IMR-90 (cell line): ENCODE results near the gene PIM1. TPM values are rescaled to one million over a fixed set of nuclear protein-coding genes. Genes with fewer than 3 reads are reported as not detected.
A peak's percentile ranks its signal among the peaks of the same experiment; 100 is the strongest.

Source experiments
- ATAC-seq: fragments of 200-7000 bp; cut with Tn5 transposase; 2 replicates; pipeline ENCODE4 v1.9.1; 2020; ENCODE audit warnings: low read depth, mild to moderate bottlenecking, moderate library complexity
- BruUV-seq: library from RNA; stranded (reverse); fragments of 400-500 nt; replicated peaks from 2 replicates; lab custom pipeline; 2021; lab: Mats Ljungman, UMichigan
- CTCF ChIA-PET: fragments of 300-600 bp; formaldehyde crosslinking; extraction: SDS; loops from one replicate; lab custom pipeline; 2021; ENCODE audit warnings: antibody characterized with exemption; lab: Yijun Ruan, JAX
- POLR2A ChIA-PET: fragments of 300-600 bp; sonication (Branson Sonifier 250); formaldehyde crosslinking; loops from one replicate; lab custom pipeline; 2022; ENCODE audit warnings: antibody characterized with exemption; ENCODE audit not compliant: unreplicated experiment; lab: Charles Lee
- DNase-seq: peaks from one replicate; pipeline ENCODE4 v3.0.0; 2013
- H2AFZ ChIP-seq: replicated peaks from 2 replicates; pipeline ENCODE3; 2013; ENCODE audit warnings: low read length, mild to moderate bottlenecking; ENCODE audit not compliant: poor library complexity
- H2AK5ac ChIP-seq: 2 replicates; pipeline ENCODE4 v1.6.1; 2013; ENCODE audit warnings: low read depth, low read length, inconsistent platforms
- H2AK9ac ChIP-seq: replicated peaks from 2 replicates; pipeline ENCODE3; 2013; ENCODE audit warnings: mild to moderate bottlenecking, low read depth, low read length, moderate library complexity; ENCODE audit not compliant: poor library complexity
- H2BK120ac ChIP-seq: 2 replicates; pipeline ENCODE4 v1.6.1; 2013; ENCODE audit warnings: low read depth, low read length, inconsistent platforms
- H2BK15ac ChIP-seq: 3 replicates; pipeline ENCODE4 v1.6.1; 2013; ENCODE audit warnings: low read depth, low read length, inconsistent platforms
- H2BK20ac ChIP-seq: 2 replicates; pipeline ENCODE4 v1.6.1; 2013; ENCODE audit warnings: low read depth, mild to moderate bottlenecking, inconsistent platforms, low read length, moderate library complexity
- H2BK5ac ChIP-seq: 2 replicates; pipeline ENCODE4 v1.6.1; 2013; ENCODE audit warnings: mild to moderate bottlenecking, low read depth, low read length, inconsistent platforms; ENCODE audit not compliant: poor library complexity, severe bottlenecking
- H3K14ac ChIP-seq: replicated peaks from 2 replicates; pipeline ENCODE4 v1.6.1; 2013; ENCODE audit warnings: low read depth, low read length, inconsistent platforms
- H3K18ac ChIP-seq: 2 replicates; pipeline ENCODE4 v1.6.1; 2013; ENCODE audit warnings: low read depth, low read length, control low read depth
- H3K23ac ChIP-seq: 2 replicates; pipeline ENCODE4 v1.6.1; 2013; ENCODE audit warnings: low read depth, low read length, inconsistent platforms
- H3K27ac ChIP-seq: 2 replicates; pipeline ENCODE4 v1.5.1; 2013; ENCODE audit warnings: mild to moderate bottlenecking, control low read depth, low read length; ENCODE audit not compliant: insufficient read depth
- H3K27me3 ChIP-seq: 2 replicates; pipeline ENCODE4 v1.6.1; 2013; ENCODE audit warnings: low read length; ENCODE audit not compliant: control insufficient read depth, insufficient read depth
- H3K36me3 ChIP-seq: 2 replicates; pipeline ENCODE4 v1.6.1; 2013; ENCODE audit warnings: low read length, mixed read lengths; ENCODE audit not compliant: control insufficient read depth, insufficient read depth
- H3K4ac ChIP-seq: 2 replicates; pipeline ENCODE4 v1.6.1; 2013; ENCODE audit warnings: low read depth, low read length, inconsistent platforms
- H3K4me1 ChIP-seq: 2 replicates; pipeline ENCODE4 v1.6.1; 2013; ENCODE audit warnings: low read length, mixed read lengths; ENCODE audit not compliant: control insufficient read depth, insufficient read depth
- H3K4me2 ChIP-seq: 2 replicates; pipeline ENCODE4 v1.6.1; 2013; ENCODE audit warnings: low read depth, mild to moderate bottlenecking, control low read depth, low read length, moderate library complexity
- H3K4me3 ChIP-seq: 2 replicates; pipeline ENCODE4 v1.5.1; 2013; ENCODE audit warnings: low read depth, mild to moderate bottlenecking, control low read depth, low read length, moderate library complexity; ENCODE audit not compliant: insufficient read depth
- H3K56ac ChIP-seq: 2 replicates; pipeline ENCODE4 v1.6.1; 2013; ENCODE audit warnings: low read length, inconsistent platforms; ENCODE audit not compliant: insufficient read depth; ENCODE audit errors: extremely low read depth
- H3K79me1 ChIP-seq, 2 experiments: 2 replicates each; pipeline ENCODE4 v1.6.1; 2013; ENCODE audit warnings: low read length in 2 of 2, inconsistent platforms in 1 of 2, low read depth in 1 of 2
- H3K9ac ChIP-seq: 2 replicates; pipeline ENCODE4 v1.6.1; 2013; ENCODE audit warnings: low read depth, low read length, control low read depth
- H3K9me1 ChIP-seq: 2 replicates; pipeline ENCODE4 v1.6.1; 2013; ENCODE audit warnings: low read length, inconsistent platforms; ENCODE audit not compliant: insufficient read depth
- H3K9me3 ChIP-seq: 2 replicates; pipeline ENCODE4 v1.6.1; 2013; ENCODE audit warnings: low read length; ENCODE audit not compliant: control insufficient read depth, insufficient read depth
- H4K20me1 ChIP-seq: 2 replicates; pipeline ENCODE4 v1.6.1; 2013; ENCODE audit warnings: low read length, inconsistent platforms; ENCODE audit not compliant: insufficient read depth
- H4K5ac ChIP-seq: 2 replicates; pipeline ENCODE4 v1.6.1; 2013; ENCODE audit warnings: mild to moderate bottlenecking, low read depth, low read length, control low read depth
- H4K8ac ChIP-seq, 2 experiments: 2 replicates each; pipeline ENCODE4 v1.6.1; 2013; ENCODE audit warnings: low read depth in 2 of 2, low read length in 2 of 2, control low read depth in 1 of 2, inconsistent platforms in 1 of 2
- H4K91ac ChIP-seq: 2 replicates; pipeline ENCODE4 v1.6.1; 2013; ENCODE audit warnings: low read depth, low read length, inconsistent platforms; ENCODE audit not compliant: insufficient read depth
- BHLHE40 ChIP-seq: fragments of 150-350 bp; IDR thresholded peaks from 2 replicates; pipeline ENCODE4 v1.6.1; 2016; ENCODE audit warnings: mild to moderate bottlenecking, low read depth, low read length
- CHD1 ChIP-seq: IDR thresholded peaks from 2 replicates; pipeline ENCODE4 v1.6.1; 2012; ENCODE audit warnings: low read depth, low read length, improper control_type of control experiment
- FOS ChIP-seq: fragments of 150-350 bp; IDR thresholded peaks from 2 replicates; pipeline ENCODE4 v1.6.1; 2016; ENCODE audit warnings: low read depth, low read length
- MAZ ChIP-seq: IDR thresholded peaks from 2 replicates; pipeline ENCODE4 v1.6.1; 2012; ENCODE audit warnings: low read depth, mild to moderate bottlenecking, low read length, improper control_type of control experiment, moderate library complexity, borderline replicate concordance
- NFE2L2 ChIP-seq: fragments of 150-350 bp; IDR thresholded peaks from 2 replicates; pipeline ENCODE4 v1.6.1; 2016; ENCODE audit warnings: low read depth, mild to moderate bottlenecking, low read length
- SMC3 ChIP-seq: fragments of 150-350 bp; IDR thresholded peaks from 2 replicates; pipeline ENCODE4 v1.6.1; 2016; ENCODE audit warnings: low read depth, mild to moderate bottlenecking, antibody characterized with exemption, low read length, moderate library complexity
- WGBS, 2 experiments: methylation state at CpG; one replicate each; pipeline versions ENCODE4 v1.1.5 to v1.1.7; 2013; ENCODE audit warnings: missing lambda C conversion rate in 2 of 2; ENCODE audit not compliant: insufficient read length in 1 of 2; ENCODE audit errors: extremely low coverage in 2 of 2; 5-methylcytosine and 5-hydroxymethylcytosine counted together
- dilution Hi-C: fragments of 300-500 bp; cut with HindIII; formaldehyde crosslinking; loops from one replicate; pipeline ENCODE4 v1.14.3; 2018; ENCODE audit warnings: low sequenced_read_pairs; ENCODE audit not compliant: unreplicated experiment
- in situ Hi-C: fragments of 300-500 bp; cut with MboI; formaldehyde crosslinking; loops from 3 replicates; pipeline ENCODE4 v1.14.3; 2019; ENCODE audit warnings: low sequenced_read_pairs, inconsistent platforms, mixed read lengths
- intact Hi-C: fragments of 100-400 bp; cut with micrococcal nuclease; formaldehyde crosslinking; loops from 2 replicates; pipeline ENCODE4 v1.10.0; 2022
- polyA plus RNA-seq, 3 experiments: library from polyadenylated mRNA; depleted of rRNA; stranded (reverse); fragments of >200 nt; gene quantifications; 2 replicates each; pipeline ENCODE4 v1.2.3, GENCODE V29; 2012; ENCODE audit warnings: low replicate concordance in 1 of 3
- total RNA-seq: library from RNA; depleted of rRNA; stranded (reverse); fragments of >200 nt; gene quantifications from 2 replicates; pipeline ENCODE4 v1.2.3, GENCODE V29; 2012

Gene PIM1
- total and polyA plus RNA-seq, 2 of the 4 experiments (the other 2 are of a cell fraction): 7.2 to 18.5 TPM

GRCh38 chr6:37131960-37132253 lies 38.0 kb upstream of the PIM1 start (continued):
- TF ChIP-seq CHD1 (no peak), NFE2L2 (no peak)

DNA sequence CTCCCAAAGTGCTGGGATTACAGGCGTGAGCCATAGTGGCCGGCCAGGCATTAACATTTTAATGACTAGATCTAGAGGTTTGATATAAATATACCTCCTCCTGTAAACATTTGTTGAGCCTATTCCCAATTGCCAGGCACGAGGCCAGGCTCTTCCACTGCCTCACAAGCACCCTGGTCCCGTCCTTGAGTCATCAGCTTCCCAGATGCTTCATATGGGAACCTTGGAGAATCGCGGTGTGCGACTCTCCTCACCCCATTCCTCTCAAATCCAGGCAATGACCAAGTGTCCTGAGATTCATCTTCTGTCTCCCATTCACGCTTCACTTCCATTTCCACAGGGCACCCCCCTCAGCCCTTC lies 35.9 kb upstream of the PIM1 start:
- Histone ChIP-seq H4K8ac (peak overlapping the region; percentile 34 to 88), H3K36me3 (no peaks in the 10 kb centered on the region), H2BK120ac (peak overlapping the region; percentile 93), H3K18ac (peak overlapping the region; percentile 68), H3K4ac (peak overlapping the region; percentile 94), H3K9me3 (no peaks in the 10 kb centered on the region), H4K20me1 (peaks cover 4% of the 10 kb centered on the region; the same call in 1 of the 2 replicates), H2BK15ac (peak overlapping the region; percentile 80; the same call in 1 of the 3 replicates), H3K56ac (peak overlapping the region; percentile 65), H3K4me3 (no peak overlapping the region), H2BK20ac (peak overlapping the region; percentile 94), H3K27me3 (no peaks in the 10 kb centered on the region), H2BK5ac (peak overlapping the region; percentile 89), H3K27ac (peak overlapping the region; percentile 63), H3K4me2 (peak overlapping the region; percentile 38), H3K23ac (peak overlapping the region; percentile 77; the same call in 1 of the 2 replicates), H4K5ac (peak overlapping the region; percentile 81), H2AFZ (peak overlapping the region; percentile 75), H4K91ac (peak overlapping the region; percentile 87), H2AK9ac (peak overlapping the region; percentile 96), H3K4me1 (peaks cover 35% of the 10 kb centered on the region), H2AK5ac (peak overlapping the region; percentile 92), H3K79me1 (peaks cover 0 to 6% of the 10 kb centered on the region in 2 experiments; a peak in 2 of 4 replicates), H3K9me1 (peaks cover 18% of the 10 kb centered on the region), H3K14ac (peak overlapping the region; percentile 70), H3K9ac (no peak overlapping the region)
- peak; percentile 13 for ATAC-seq
- ChIA-PET POLR2A (interaction anchor here (0.6 kb wide), 1 partner anchor 11 kb away, joined by 3 read pairs; no protein-coding TSS in a partner anchor), CTCF (interaction anchor here (0.5 to 1.8 kb wide), 2 partner anchors 62 to 75 kb away, joined by 3 to 4 read pairs; no protein-coding TSS in a partner anchor)
- DNase-seq: peak; percentile 96
- BruUV-seq: no TSS peak
- WGBS, 2 experiments: 31% methylated on average over 6 of the region's 8 CpGs; no CpG with 5 or more reads in 1 of the 2 experiments
- in situ Hi-C loops (no loop called here), intact Hi-C loops (no loop called here), dilution Hi-C loops (no loop called here)
- TF ChIP-seq MAZ (peak; percentile 4; the same call in 1 of the 2 replicates), BHLHE40 (peak; percentile 71), FOS (peak; percentile 68), CHD1 (no peak), SMC3 (no peak; the same call in 1 of the 2 replicates)
